ENCODE results near the gene ARAP1.

- TF ChIP-seq CTCF (conservative IDR thresholded peaks at IDR 0.05) (no peak), EZH2 (IDR thresholded peaks at IDR 0.05; ENCODE audit: low read depth) (no peak)
Measured at GRCh38 chr11:72673284-72673942, 78.8 kb downstream of the ARAP1 start.
